ENCODE measurements around the gene NR5A2. TPM values are rescaled to one million over a fixed set of nuclear protein-coding genes. Genes with fewer than 3 reads are reported as not detected.

The NR5A2 gene
- total and polyA plus RNA-seq, 4 donors: 1.7 to 3.4 (median 2.3) TPM

- DNase-seq (ENCODE audit: low read depth in 4 of 6, low spot score in 6 of 6): no peak
- no peak overlapping the region for H3K4me3 ChIP-seq (ENCODE audit: low read depth, low read length)
- no peaks in the 10 kb centered on the region for H3K36me3 ChIP-seq (ENCODE audit: control insufficient read depth, insufficient read depth, low read length)
- no peaks in the 10 kb centered on the region for H3K9me3 ChIP-seq (ENCODE audit: control insufficient read depth, insufficient read depth, low read length)
- H3K27me3 ChIP-seq (ENCODE audit: control insufficient read depth, insufficient read depth, low read length): no peaks in the 10 kb centered on the region
- no peak overlapping the region for H3K27ac ChIP-seq (ENCODE audit: low read depth, low read length)
- H3K4me1 ChIP-seq (ENCODE audit: control insufficient read depth, insufficient read depth, low read length): no peaks in the 10 kb centered on the region
- 20% methylated on average over 1 of the region's 1 CpG for WGBS (ENCODE audit: insufficient coverage)
Measured at GRCh38 chr1:200108659-200109058, 81.1 kb downstream of the NR5A2 start.

- H3K4me3 ChIP-seq (ENCODE audit: low read depth, low read length): no peak overlapping the region
- no peak for DNase-seq (ENCODE audit: low read depth in 4 of 6, low spot score in 6 of 6)
- H3K27me3 ChIP-seq (ENCODE audit: control insufficient read depth, insufficient read depth, low read length): no peaks in the 10 kb centered on the region
- no peak overlapping the region for H3K27ac ChIP-seq (ENCODE audit: low read depth, low read length)
- WGBS (ENCODE audit: insufficient coverage): 100% methylated on average over 1 of the region's 3 CpGs
- no peaks in the 10 kb centered on the region for H3K36me3 ChIP-seq (ENCODE audit: control insufficient read depth, insufficient read depth, low read length)
- H3K4me1 ChIP-seq (ENCODE audit: control insufficient read depth, insufficient read depth, low read length): no peaks in the 10 kb centered on the region
- H3K9me3 ChIP-seq (ENCODE audit: control insufficient read depth, insufficient read depth, low read length): no peaks in the 10 kb centered on the region
Measured at GRCh38 chr1:200112290-200112689, 84.8 kb downstream of the NR5A2 start.

GRCh38 chr1:200115532-200115931, 88.0 kb downstream of the NR5A2 start:
- Histone ChIP-seq H3K36me3 (ENCODE audit: control insufficient read depth, insufficient read depth, low read length) (no peaks in the 10 kb centered on the region), H3K4me1 (ENCODE audit: control insufficient read depth, insufficient read depth, low read length) (no peaks in the 10 kb centered on the region), H3K9me3 (ENCODE audit: control insufficient read depth, insufficient read depth, low read length) (no peaks in the 10 kb centered on the region), H3K27ac (ENCODE audit: low read depth, low read length) (no peak overlapping the region), H3K27me3 (ENCODE audit: control insufficient read depth, insufficient read depth, low read length) (no peaks in the 10 kb centered on the region), H3K4me3 (ENCODE audit: low read depth, low read length) (no peak overlapping the region)
- no CpG with 5 or more reads among the region's 1 CpG for WGBS (ENCODE audit: insufficient coverage)
- DNase-seq (ENCODE audit: low read depth in 4 of 6, low spot score in 6 of 6): no peak

- Histone ChIP-seq H3K36me3 (ENCODE audit: control insufficient read depth, insufficient read depth, low read length) (no peaks in the 10 kb centered on the region), H3K4me3 (ENCODE audit: low read depth, low read length) (no peak overlapping the region), H3K27me3 (ENCODE audit: control insufficient read depth, insufficient read depth, low read length) (no peaks in the 10 kb centered on the region), H3K4me1 (ENCODE audit: control insufficient read depth, insufficient read depth, low read length) (no peaks in the 10 kb centered on the region), H3K9me3 (ENCODE audit: control insufficient read depth, insufficient read depth, low read length) (no peaks in the 10 kb centered on the region), H3K27ac (ENCODE audit: low read depth, low read length) (no peak overlapping the region)
- no peak for DNase-seq (ENCODE audit: low read depth in 4 of 6, low spot score in 6 of 6)
- WGBS (ENCODE audit: insufficient coverage): no CpG with 5 or more reads among the region's 1 CpG
Measured at GRCh38 chr1:200116324-200116723, 88.8 kb downstream of the NR5A2 start.

- Histone ChIP-seq H3K27ac (ENCODE audit: low read depth, low read length) (no peak overlapping the region), H3K9me3 (ENCODE audit: control insufficient read depth, insufficient read depth, low read length) (no peaks in the 10 kb centered on the region), H3K36me3 (ENCODE audit: control insufficient read depth, insufficient read depth, low read length) (no peaks in the 10 kb centered on the region), H3K27me3 (ENCODE audit: control insufficient read depth, insufficient read depth, low read length) (no peaks in the 10 kb centered on the region), H3K4me1 (ENCODE audit: control insufficient read depth, insufficient read depth, low read length) (no peaks in the 10 kb centered on the region), H3K4me3 (ENCODE audit: low read depth, low read length) (no peak overlapping the region)
- peak in 1 of 6 donors; percentile 74 for DNase-seq (ENCODE audit: low read depth in 4 of 6, low spot score in 6 of 6)
- 86% methylated on average over 1 of the region's 3 CpGs for WGBS (ENCODE audit: insufficient coverage)
Measured at GRCh38 chr1:200118779-200119505, 91.4 kb downstream of the NR5A2 start.

GRCh38 chr1:200121421-200121820, 93.9 kb downstream of the NR5A2 start:
- DNase-seq (ENCODE audit: low read depth in 4 of 6, low spot score in 6 of 6): no peak
- H3K27ac ChIP-seq (ENCODE audit: low read depth, low read length): no peak overlapping the region
- H3K36me3 ChIP-seq (ENCODE audit: control insufficient read depth, insufficient read depth, low read length): no peaks in the 10 kb centered on the region
- no peaks in the 10 kb centered on the region for H3K27me3 ChIP-seq (ENCODE audit: control insufficient read depth, insufficient read depth, low read length)
- no peaks in the 10 kb centered on the region for H3K9me3 ChIP-seq (ENCODE audit: control insufficient read depth, insufficient read depth, low read length)
- H3K4me3 ChIP-seq (ENCODE audit: low read depth, low read length): no peak overlapping the region
- no peaks in the 10 kb centered on the region for H3K4me1 ChIP-seq (ENCODE audit: control insufficient read depth, insufficient read depth, low read length)

- H3K4me1 ChIP-seq (ENCODE audit: control insufficient read depth, insufficient read depth, low read length): no peaks in the 10 kb centered on the region
- no peaks in the 10 kb centered on the region for H3K36me3 ChIP-seq (ENCODE audit: control insufficient read depth, insufficient read depth, low read length)
- H3K9me3 ChIP-seq (ENCODE audit: control insufficient read depth, insufficient read depth, low read length): no peaks in the 10 kb centered on the region
- H3K27ac ChIP-seq (ENCODE audit: low read depth, low read length): no peak overlapping the region
- no CpG with 5 or more reads among the region's 1 CpG for WGBS (ENCODE audit: insufficient coverage)
- DNase-seq (ENCODE audit: low read depth in 4 of 6, low spot score in 6 of 6): no peak
- no peak overlapping the region for H3K4me3 ChIP-seq (ENCODE audit: low read depth, low read length)
- H3K27me3 ChIP-seq (ENCODE audit: control insufficient read depth, insufficient read depth, low read length): no peaks in the 10 kb centered on the region
Measured at GRCh38 chr1:200124309-200124708, 96.8 kb downstream of the NR5A2 start.

GRCh38 chr1:200128081-200128480, 100.6 kb downstream of the NR5A2 start:
- no peak for DNase-seq (ENCODE audit: low read depth in 4 of 6, low spot score in 6 of 6)
- Histone ChIP-seq H3K36me3 (ENCODE audit: control insufficient read depth, insufficient read depth, low read length) (no peaks in the 10 kb centered on the region), H3K4me1 (ENCODE audit: control insufficient read depth, insufficient read depth, low read length) (no peaks in the 10 kb centered on the region), H3K4me3 (ENCODE audit: low read depth, low read length) (no peak overlapping the region), H3K9me3 (ENCODE audit: control insufficient read depth, insufficient read depth, low read length) (no peaks in the 10 kb centered on the region), H3K27me3 (ENCODE audit: control insufficient read depth, insufficient read depth, low read length) (no peaks in the 10 kb centered on the region), H3K27ac (ENCODE audit: low read depth, low read length) (no peak overlapping the region)
- WGBS (ENCODE audit: insufficient coverage): 100% methylated on average over 1 of the region's 7 CpGs

- H3K9me3 ChIP-seq (ENCODE audit: control insufficient read depth, insufficient read depth, low read length): no peaks in the 10 kb centered on the region
- no peak overlapping the region for H3K27ac ChIP-seq (ENCODE audit: low read depth, low read length)
- no peak overlapping the region for H3K4me3 ChIP-seq (ENCODE audit: low read depth, low read length)
Measured at GRCh38 chr1:200128944-200129879, 101.7 kb downstream of the NR5A2 start.

More at GRCh38 chr1:200128944-200129879, 101.7 kb downstream of the NR5A2 start:
- 14% methylated on average over 3 of the region's 5 CpGs for WGBS (ENCODE audit: insufficient coverage)
- Histone ChIP-seq H3K27me3 (ENCODE audit: control insufficient read depth, insufficient read depth, low read length) (no peaks in the 10 kb centered on the region), H3K36me3 (ENCODE audit: control insufficient read depth, insufficient read depth, low read length) (no peaks in the 10 kb centered on the region), H3K4me1 (ENCODE audit: control insufficient read depth, insufficient read depth, low read length) (no peaks in the 10 kb centered on the region)
- DNase-seq (ENCODE audit: low read depth in 4 of 6, low spot score in 6 of 6): peak in 2 of 6 donors; percentile 12 to 22
